Dendritic cell treated with granulocyte-macrophage colony-stimulating factor and Interleukin-4, amounts not matched to agents 40 ng/mL and 50 ng/mL, for 4 days (primary cell): Measurements from ENCODE around the gene MCTP1.

Experiments
- H3K27ac Mint-ChIP-seq: one replicate; pipeline ENCODE4 v1.8.0; 2022; ENCODE audit warnings: mild to moderate bottlenecking, mixed read lengths
- H3K27me3 Mint-ChIP-seq: one replicate; pipeline ENCODE4 v1.8.0; 2022; ENCODE audit warnings: mild to moderate bottlenecking, mixed read lengths
- H3K36me3 Mint-ChIP-seq: one replicate; pipeline ENCODE4 v1.8.0; 2022; ENCODE audit warnings: low read depth, mixed read lengths
- H3K4me1 Mint-ChIP-seq: one replicate; pipeline ENCODE4 v1.8.0; 2022; ENCODE audit warnings: low read depth, mixed read lengths
- H3K4me3 Mint-ChIP-seq: one replicate; pipeline ENCODE4 v1.8.0; 2022; ENCODE audit warnings: mild to moderate bottlenecking, moderate library complexity, mixed read lengths
- H3K9me3 Mint-ChIP-seq: one replicate; pipeline ENCODE4 v1.8.0; 2022; ENCODE audit warnings: mixed read lengths
- intact Hi-C: fragments of 100-400 bp; cut with micrococcal nuclease; formaldehyde crosslinking; loops from one replicate; pipeline ENCODE4 v1.15.0; 2022

The MCTP1 gene

GRCh38 chr5:95274011-95274410 lies 10.9 kb downstream of the MCTP1 start:
- H3K4me3 Mint-ChIP-seq = no peak overlapping the region
- intact Hi-C loops = no loop called here
- H3K27me3 Mint-ChIP-seq = no peaks in the 10 kb centered on the region
- H3K4me1 Mint-ChIP-seq = peaks cover 16% of the 10 kb centered on the region
- H3K9me3 Mint-ChIP-seq = no peaks in the 10 kb centered on the region
- H3K27ac Mint-ChIP-seq = no peak overlapping the region
- no peaks in the 10 kb centered on the region for H3K36me3 Mint-ChIP-seq

GRCh38 chr5:95272316-95272929 lies 12.5 kb downstream of the MCTP1 start:
- Mint-ChIP-seq H3K27ac (no peak overlapping the region), H3K4me3 (no peak overlapping the region), H3K4me1 (peaks cover 20% of the 10 kb centered on the region), H3K9me3 (no peaks in the 10 kb centered on the region), H3K36me3 (no peaks in the 10 kb centered on the region), H3K27me3 (peaks cover 4% of the 10 kb centered on the region)
- intact Hi-C loops = no loop called here

GRCh38 chr5:95262933-95263660 lies 21.8 kb downstream of the MCTP1 start:
- Mint-ChIP-seq H3K36me3 (no peaks in the 10 kb centered on the region), H3K4me1 (peaks cover 20% of the 10 kb centered on the region), H3K27ac (no peak overlapping the region), H3K4me3 (no peak overlapping the region), H3K27me3 (peaks cover 4% of the 10 kb centered on the region), H3K9me3 (no peaks in the 10 kb centered on the region)
- intact Hi-C loops = no loop called here

GRCh38 chr5:95261437-95262175 lies 23.3 kb downstream of the MCTP1 start:
- Mint-ChIP-seq H3K4me1 (peaks cover 16% of the 10 kb centered on the region), H3K9me3 (no peaks in the 10 kb centered on the region), H3K4me3 (no peak overlapping the region), H3K27me3 (no peaks in the 10 kb centered on the region), H3K27ac (peak overlapping the region; percentile 84), H3K36me3 (no peaks in the 10 kb centered on the region)
- intact Hi-C loops = loop anchor here (1.0 kb wide), 1 partner anchor 293 kb away; no protein-coding TSS in a partner anchor

- intact Hi-C loops = no loop called here
- Mint-ChIP-seq H3K27ac (no peak overlapping the region), H3K27me3 (no peaks in the 10 kb centered on the region), H3K9me3 (no peaks in the 10 kb centered on the region), H3K4me3 (no peak overlapping the region), H3K36me3 (no peaks in the 10 kb centered on the region), H3K4me1 (peaks cover 8% of the 10 kb centered on the region)
Observed at GRCh38 chr5:95256991-95257390, 27.9 kb downstream of the MCTP1 start.

- Mint-ChIP-seq H3K27ac (no peak overlapping the region), H3K27me3 (no peaks in the 10 kb centered on the region), H3K4me3 (no peak overlapping the region)
Observed at GRCh38 chr5:95256446-95256845, 28.4 kb downstream of the MCTP1 start.

GRCh38 chr5:95252801-95253200 lies 32.1 kb downstream of the MCTP1 start:
- Mint-ChIP-seq H3K27ac (no peak overlapping the region), H3K4me1 (no peaks in the 10 kb centered on the region), H3K36me3 (no peaks in the 10 kb centered on the region), H3K4me3 (no peak overlapping the region), H3K9me3 (no peaks in the 10 kb centered on the region), H3K27me3 (no peaks in the 10 kb centered on the region)
- intact Hi-C loops = no loop called here

More at GRCh38 chr5:95256446-95256845, 28.4 kb downstream of the MCTP1 start:
- Mint-ChIP-seq H3K36me3 (no peaks in the 10 kb centered on the region), H3K9me3 (no peaks in the 10 kb centered on the region), H3K4me1 (peaks cover 2% of the 10 kb centered on the region)
- intact Hi-C loops = no loop called here

- intact Hi-C loops = no loop called here
- no peaks in the 10 kb centered on the region for H3K4me1 Mint-ChIP-seq
- H3K27ac Mint-ChIP-seq = no peak overlapping the region
Observed at GRCh38 chr5:95251185-95251584, 33.7 kb downstream of the MCTP1 start.

GRCh38 chr5:95244479-95244878 lies 40.4 kb downstream of the MCTP1 start:
- H3K4me1 Mint-ChIP-seq = peaks cover 8% of the 10 kb centered on the region
- no peaks in the 10 kb centered on the region for H3K9me3 Mint-ChIP-seq
- no peak overlapping the region for H3K27ac Mint-ChIP-seq
- no peak overlapping the region for H3K4me3 Mint-ChIP-seq
- intact Hi-C loops = no loop called here
- no peaks in the 10 kb centered on the region for H3K36me3 Mint-ChIP-seq
- H3K27me3 Mint-ChIP-seq = peaks cover 5% of the 10 kb centered on the region

More at GRCh38 chr5:95251185-95251584, 33.7 kb downstream of the MCTP1 start:
- H3K27me3 Mint-ChIP-seq = no peaks in the 10 kb centered on the region
- no peaks in the 10 kb centered on the region for H3K36me3 Mint-ChIP-seq
- H3K4me3 Mint-ChIP-seq = no peak overlapping the region
- H3K9me3 Mint-ChIP-seq = no peaks in the 10 kb centered on the region

GRCh38 chr5:95241635-95242034 lies 43.3 kb downstream of the MCTP1 start:
- Mint-ChIP-seq H3K36me3 (no peaks in the 10 kb centered on the region), H3K27me3 (peaks cover 11% of the 10 kb centered on the region), H3K9me3 (no peaks in the 10 kb centered on the region), H3K4me1 (peaks cover 8% of the 10 kb centered on the region), H3K4me3 (no peak overlapping the region), H3K27ac (no peak overlapping the region)
- intact Hi-C loops = no loop called here

- no peaks in the 10 kb centered on the region for H3K9me3 Mint-ChIP-seq
- intact Hi-C loops = no loop called here
- peaks cover 8% of the 10 kb centered on the region for H3K4me1 Mint-ChIP-seq
- no peak overlapping the region for H3K27ac Mint-ChIP-seq
- H3K36me3 Mint-ChIP-seq = no peaks in the 10 kb centered on the region
- peaks cover 11% of the 10 kb centered on the region for H3K27me3 Mint-ChIP-seq
- H3K4me3 Mint-ChIP-seq = no peak overlapping the region
Observed at GRCh38 chr5:95241161-95241560, 43.7 kb downstream of the MCTP1 start.

- Mint-ChIP-seq H3K4me1 (peaks cover 8% of the 10 kb centered on the region), H3K9me3 (no peaks in the 10 kb centered on the region), H3K27ac (no peak overlapping the region), H3K36me3 (no peaks in the 10 kb centered on the region), H3K4me3 (no peak overlapping the region), H3K27me3 (peaks cover 11% of the 10 kb centered on the region)
- intact Hi-C loops = loop anchor here (1.0 kb wide), 1 partner anchor 270 kb away; no protein-coding TSS in a partner anchor
Observed at GRCh38 chr5:95238560-95239325, 46.2 kb downstream of the MCTP1 start.

- no peak overlapping the region for H3K27ac Mint-ChIP-seq
- H3K27me3 Mint-ChIP-seq = peaks cover 7% of the 10 kb centered on the region
- no peaks in the 10 kb centered on the region for H3K9me3 Mint-ChIP-seq
- intact Hi-C loops = no loop called here
- no peaks in the 10 kb centered on the region for H3K4me1 Mint-ChIP-seq
- H3K4me3 Mint-ChIP-seq = no peak overlapping the region
- H3K36me3 Mint-ChIP-seq = no peaks in the 10 kb centered on the region
Observed at GRCh38 chr5:95237324-95237723, 47.6 kb downstream of the MCTP1 start.
